HG03439 (cell line): ENCODE measurements around the gene RASIP1.

Source experiments
- ATAC-seq: cut with Tn5 transposase; IDR thresholded peaks from one replicate; pipeline ENCODE4 v1.9.1; 2021; ENCODE audit warnings: mild to moderate bottlenecking, moderate library complexity; ENCODE audit not compliant: unreplicated experiment

The RASIP1 gene

DNA sequence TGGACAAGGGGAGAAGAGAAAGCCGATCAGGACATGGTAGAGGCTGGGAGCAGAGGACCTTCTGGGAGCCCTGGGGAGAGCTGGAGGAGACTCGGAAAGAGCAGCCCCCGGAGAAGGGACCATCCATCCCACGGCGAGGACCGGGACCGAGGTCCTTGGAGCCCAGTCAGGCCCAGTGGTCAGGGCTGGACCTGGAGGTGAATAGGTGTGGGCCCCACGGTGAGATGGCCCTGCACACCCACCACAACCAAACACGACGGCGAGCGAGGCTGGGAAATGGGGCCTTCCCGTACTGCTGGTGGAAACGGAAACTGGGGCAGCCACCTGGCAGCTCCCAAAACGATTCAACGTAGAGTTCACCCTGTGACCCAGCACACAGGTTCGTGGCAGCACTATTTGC, 63.9 kb downstream of the RASIP1 start:
- no peak for ATAC-seq

- no peak for ATAC-seq
Observed at GRCh38 chr19:48674921-48675824, 65.2 kb downstream of the RASIP1 start.

DNA sequence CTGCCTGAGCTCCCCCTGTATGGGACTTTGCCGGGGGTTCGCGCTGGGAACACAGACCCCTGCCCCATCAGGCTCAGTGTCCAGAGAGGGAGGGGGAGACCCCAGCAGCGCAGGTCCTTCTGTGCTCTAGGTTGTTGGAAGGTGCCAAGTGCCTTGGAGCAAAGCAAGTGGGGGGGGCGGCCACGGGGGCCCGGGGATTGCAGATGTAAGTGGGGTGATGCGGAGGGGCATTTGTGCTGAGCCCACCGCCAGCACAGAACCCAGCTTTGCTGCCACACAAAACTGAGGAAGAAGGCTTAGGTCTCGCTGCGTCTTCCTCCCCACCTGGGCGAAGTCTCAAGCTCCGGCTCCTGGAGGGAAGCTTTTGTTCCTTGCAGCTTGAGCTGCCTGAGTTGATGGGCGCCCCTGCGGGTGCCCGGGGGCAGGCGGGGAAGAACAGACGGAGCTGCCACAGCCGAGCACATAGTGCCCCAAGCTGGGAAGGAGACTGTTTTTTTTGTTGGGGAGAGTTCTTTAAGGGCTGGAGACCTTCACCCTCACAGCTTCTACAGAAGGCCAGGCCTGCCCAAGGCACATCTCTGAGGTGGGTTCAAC, 66.1 kb downstream of the RASIP1 start:
- ATAC-seq = no peak

GRCh38 chr19:48673436-48674100, 66.8 kb downstream of the RASIP1 start:
- no peak for ATAC-seq

GRCh38 chr19:48672994-48673393, 67.4 kb downstream of the RASIP1 start, which contains the start of gene NTN5:
NTN5 (minus strand) TSS chr19:48673017; CDS start chr19:48670986, 2,031 bp downstream.
- ATAC-seq = no peak

- no peak for ATAC-seq
Observed at GRCh38 chr19:48671446-48671995, 68.9 kb downstream of the RASIP1 start.

- no peak for ATAC-seq
Observed at GRCh38 chr19:48670699-48671445, 69.5 kb downstream of the RASIP1 start.
